GM10248 (cell line): Measurements from ENCODE around the gene PROB1.
"Not testable (repeated sequence)": the region's sequence is repeated elsewhere in the genome, so short reads cannot be mapped to it uniquely, and the experiment has no call there.

ENCODE experiments used
- CTCF ChIA-PET: fragments of 300-600 bp; sonication (Branson Sonifier 250); formaldehyde crosslinking; extraction: SDS; loops from one replicate; lab custom pipeline; 2021; ENCODE audit warnings: antibody characterized with exemption; lab: Yijun Ruan, JAX
- POLR2A ChIA-PET: fragments of 350-650 bp; sonication (Branson Sonifier 250); formaldehyde crosslinking; extraction: SDS; loops from one replicate; lab custom pipeline; 2020; ENCODE audit warnings: antibody characterized with exemption; lab: Yijun Ruan, JAX
- DNase-seq: peaks from one replicate; pipeline ENCODE4 v3.0.0; 2012; ENCODE audit errors: extremely low spot score
- TF ChIP-seq, protein P1 (sequence below): IDR thresholded peaks from 2 replicates; pipeline ENCODE4 v1.5.1; 2012; ENCODE audit warnings: mild to moderate bottlenecking, low read depth; ENCODE audit errors: extremely low read depth, missing control alignments, control extremely low read depth

The PROB1 gene

DNA sequence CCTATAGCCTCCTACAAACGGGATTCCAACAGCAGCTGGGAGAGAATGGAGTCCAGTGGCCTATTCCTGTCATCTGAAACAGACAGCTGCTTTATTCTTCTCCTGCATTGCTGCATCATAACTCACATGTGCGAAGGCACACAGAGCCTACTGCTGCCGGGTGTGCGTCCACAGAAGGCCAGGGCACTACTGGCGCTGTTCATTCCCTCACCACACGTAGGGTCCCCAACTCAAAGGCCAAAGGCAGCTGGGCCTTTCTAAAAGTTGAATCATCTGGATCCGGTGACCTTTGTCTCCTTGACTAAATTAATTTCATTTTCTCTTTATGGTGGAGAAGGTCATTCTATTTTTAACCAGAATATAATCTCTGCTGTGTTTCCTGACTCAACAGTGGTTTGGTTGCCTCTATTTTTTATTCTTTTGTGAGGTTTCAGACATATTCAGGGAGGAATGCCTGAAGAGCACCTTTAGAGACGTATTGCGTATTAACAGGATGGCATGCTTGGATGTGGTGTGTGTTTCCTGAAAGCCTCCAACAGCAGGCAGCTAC is 19.8 kb upstream of the PROB1 start:
- DNase-seq: no peak
- POLR2A ChIA-PET: interaction anchor here (1.2 kb wide), 1 partner anchor 23 kb away, joined by 3 read pairs; no protein-coding TSS in a partner anchor
- CTCF ChIA-PET: interaction anchor here (0.9 to 18.1 kb wide), 5 partner anchors 8 to 217 kb away, joined by 3 to 504 read pairs (median 6); partner anchors contain the start of gene SPATA24
- TF ChIP-seq, protein P1, sequence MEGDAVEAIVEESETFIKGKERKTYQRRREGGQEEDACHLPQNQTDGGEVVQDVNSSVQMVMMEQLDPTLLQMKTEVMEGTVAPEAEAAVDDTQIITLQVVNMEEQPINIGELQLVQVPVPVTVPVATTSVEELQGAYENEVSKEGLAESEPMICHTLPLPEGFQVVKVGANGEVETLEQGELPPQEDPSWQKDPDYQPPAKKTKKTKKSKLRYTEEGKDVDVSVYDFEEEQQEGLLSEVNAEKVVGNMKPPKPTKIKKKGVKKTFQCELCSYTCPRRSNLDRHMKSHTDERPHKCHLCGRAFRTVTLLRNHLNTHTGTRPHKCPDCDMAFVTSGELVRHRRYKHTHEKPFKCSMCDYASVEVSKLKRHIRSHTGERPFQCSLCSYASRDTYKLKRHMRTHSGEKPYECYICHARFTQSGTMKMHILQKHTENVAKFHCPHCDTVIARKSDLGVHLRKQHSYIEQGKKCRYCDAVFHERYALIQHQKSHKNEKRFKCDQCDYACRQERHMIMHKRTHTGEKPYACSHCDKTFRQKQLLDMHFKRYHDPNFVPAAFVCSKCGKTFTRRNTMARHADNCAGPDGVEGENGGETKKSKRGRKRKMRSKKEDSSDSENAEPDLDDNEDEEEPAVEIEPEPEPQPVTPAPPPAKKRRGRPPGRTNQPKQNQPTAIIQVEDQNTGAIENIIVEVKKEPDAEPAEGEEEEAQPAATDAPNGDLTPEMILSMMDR: no peak

DNA sequence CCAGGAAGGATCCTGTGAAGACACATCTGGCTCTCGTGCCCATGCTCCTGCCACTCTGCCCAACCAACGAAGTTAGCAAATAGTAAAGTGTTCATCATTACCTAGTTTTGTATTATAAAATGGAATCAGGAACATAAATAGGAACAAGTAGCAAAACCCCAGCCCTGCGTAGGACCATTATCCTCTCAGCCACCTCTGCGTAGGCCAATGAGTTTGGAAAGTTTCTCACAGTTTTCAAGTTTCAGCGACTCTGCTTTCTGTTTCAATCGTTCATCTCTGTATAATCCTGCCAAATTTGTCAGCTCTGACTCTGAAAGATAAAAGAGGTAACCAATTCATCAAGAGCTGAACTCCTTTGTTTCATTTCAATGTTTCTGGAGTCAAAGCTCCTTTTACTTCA is 19.1 kb upstream of the PROB1 start:
- CTCF ChIA-PET: interaction anchor here (0.9 to 18.1 kb wide), 6 partner anchors 9 to 218 kb away, joined by 3 to 504 read pairs (median 6); partner anchors contain the start of gene SPATA24
- DNase-seq: peak; percentile 52
- TF ChIP-seq, protein P1: no peak
- POLR2A ChIA-PET: interaction anchor here (1.2 kb wide), 1 partner anchor 23 kb away, joined by 3 read pairs; no protein-coding TSS in a partner anchor

DNA sequence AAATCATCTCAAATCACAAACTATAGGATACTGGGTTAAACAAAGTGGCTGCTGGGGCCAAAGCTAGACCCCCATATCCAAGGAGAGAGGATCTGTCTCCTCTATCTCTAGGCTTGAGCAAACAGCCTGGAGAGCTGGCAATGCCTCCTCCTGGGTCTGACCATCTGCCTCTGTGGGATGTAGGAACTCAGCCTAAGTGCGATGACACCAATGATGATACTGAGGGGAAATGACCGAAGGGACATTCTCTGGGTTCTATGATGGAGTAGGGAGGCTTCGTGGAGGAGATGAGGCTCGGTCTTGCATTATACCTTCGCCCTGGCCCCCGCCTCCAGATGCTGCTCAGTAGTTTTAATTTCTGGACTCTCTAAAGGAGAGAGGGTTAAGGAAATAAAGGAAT is 18.2 kb upstream of the PROB1 start:
- TF ChIP-seq, protein P1: no peak
- ChIA-PET POLR2A (no interaction called here), CTCF (interaction anchor here (1.2 to 18.1 kb wide), 3 partner anchors 24 to 219 kb away, joined by 3 to 504 read pairs (median 6); no protein-coding TSS in a partner anchor)
- no peak for DNase-seq

DNA sequence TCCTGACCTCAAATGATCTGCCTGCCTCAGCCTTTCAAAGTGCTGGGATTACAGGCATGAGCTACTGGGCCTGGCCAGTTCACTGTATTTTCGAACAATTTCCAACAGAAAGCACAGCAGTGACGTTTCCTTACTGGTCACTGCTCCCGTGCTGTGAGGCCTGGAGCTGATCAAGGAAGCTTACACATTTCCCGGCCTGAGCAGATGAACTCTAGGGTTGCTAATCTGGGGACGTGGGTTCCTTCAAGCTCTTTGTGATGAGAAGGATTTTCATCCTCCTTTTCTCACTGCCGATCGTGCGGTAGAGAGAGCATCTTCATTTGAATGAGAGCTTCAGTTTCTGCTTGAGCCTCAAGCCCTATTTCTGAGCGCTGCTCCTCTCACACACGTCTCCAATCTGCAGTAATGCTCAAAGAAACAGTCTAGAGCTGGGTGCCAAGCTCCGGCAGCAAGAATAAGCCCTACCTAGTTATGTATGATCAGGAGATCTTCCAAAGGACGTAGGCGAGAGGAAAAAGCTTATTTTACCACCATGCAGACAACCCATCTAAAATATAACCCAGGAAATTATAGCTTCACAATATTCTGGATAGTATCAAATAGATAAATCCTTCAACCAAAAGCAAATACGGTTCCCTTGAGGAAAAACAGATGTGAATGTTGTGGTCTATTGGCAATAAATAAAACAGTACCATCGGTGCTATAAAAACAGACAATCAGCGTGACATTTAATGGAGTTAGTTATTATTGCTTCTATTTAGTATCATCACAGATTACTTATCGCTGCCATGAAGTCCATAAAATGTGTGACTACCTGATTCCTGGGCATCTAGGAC is 16.3 kb upstream of the PROB1 start:
- POLR2A ChIA-PET: interaction anchor here (0.7 kb wide), 1 partner anchor 13 kb away, joined by 3 read pairs; no protein-coding TSS in a partner anchor
- DNase-seq: no peak
- CTCF ChIA-PET: interaction anchor here (0.9 to 18.1 kb wide), 9 partner anchors 9 to 279 kb away, joined by 3 to 504 read pairs (median 9); partner anchors contain the start of gene ECSCR
- TF ChIP-seq, protein P1: no peak

DNA sequence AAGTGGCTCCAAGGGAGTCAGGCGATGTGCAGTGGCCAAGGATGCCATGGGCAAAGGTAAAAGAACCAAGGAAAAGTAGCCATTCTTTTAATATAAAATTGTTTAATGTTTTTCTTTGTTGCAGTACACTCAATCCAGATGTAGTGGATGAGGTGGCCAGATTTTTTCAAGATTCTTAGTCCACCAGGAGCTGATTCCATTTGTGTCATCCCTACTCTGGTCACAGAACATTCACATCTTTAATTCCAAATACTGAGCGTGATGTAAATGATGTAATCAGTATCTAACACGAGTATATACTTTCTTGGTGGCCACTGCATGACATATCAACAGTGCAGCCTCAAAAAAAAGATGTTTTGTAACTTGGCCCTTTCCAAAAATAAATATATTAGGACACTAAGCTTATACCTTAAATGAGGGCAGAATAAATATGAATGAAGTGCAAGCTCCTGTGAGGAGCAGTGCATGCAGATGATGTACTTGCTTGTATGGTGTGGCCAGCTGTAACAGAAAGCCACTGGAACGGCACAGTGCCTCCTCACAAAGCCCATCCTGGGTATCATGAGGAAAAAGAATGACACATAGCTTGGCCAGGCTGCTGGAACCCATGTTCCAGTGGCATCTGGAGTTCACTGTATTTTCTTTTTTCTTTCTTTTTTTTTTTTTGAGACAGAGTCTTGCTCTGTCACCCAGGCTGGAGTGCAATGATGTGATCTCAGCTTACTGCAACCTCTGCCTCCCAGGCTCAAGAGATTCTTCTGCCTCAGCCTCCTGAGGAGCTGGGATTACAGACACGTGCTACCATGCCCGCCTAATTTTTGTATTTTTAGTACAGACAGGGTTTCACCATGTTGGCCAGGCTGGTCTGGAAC is 15.5 kb upstream of the PROB1 start:
- TF ChIP-seq, protein P1: no peak
- ChIA-PET POLR2A (interaction anchor here (0.7 kb wide), 1 partner anchor 14 kb away, joined by 3 read pairs; no protein-coding TSS in a partner anchor), CTCF (interaction anchor here (0.9 to 18.1 kb wide), 10 partner anchors 7 to 280 kb away, joined by 3 to 504 read pairs (median 8); partner anchors contain the start of gene ECSCR)
- no peak for DNase-seq

DNA sequence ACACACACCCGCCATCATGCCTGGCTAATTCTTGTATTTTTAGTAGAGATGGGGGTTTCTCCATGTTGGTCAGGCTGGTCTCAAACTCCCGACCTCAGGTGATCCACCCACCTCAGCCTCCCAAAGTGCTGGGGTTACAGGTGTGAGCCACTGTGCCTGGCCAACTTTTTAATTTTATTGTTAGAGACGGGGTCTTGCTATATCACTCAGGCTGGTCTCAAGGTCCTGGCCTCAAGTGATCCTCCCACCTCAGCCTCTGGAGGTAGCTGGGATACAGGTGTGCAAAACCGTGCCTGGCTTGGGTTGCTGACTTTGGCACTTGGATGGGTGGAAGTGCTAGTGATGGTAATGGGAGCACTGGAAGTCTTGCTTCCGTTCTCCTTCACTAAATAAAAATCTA is 14.2 kb upstream of the PROB1 start:
- POLR2A ChIA-PET, DNase-seq: not testable (repeated sequence)
- CTCF ChIA-PET: interaction anchor here (1.1 to 18.1 kb wide), 4 partner anchors 9 to 108 kb away, joined by 4 to 504 read pairs (median 28); no protein-coding TSS in a partner anchor
